Fibroblast of pulmonary artery (primary cell): ENCODE data around the gene ABCA2.

Experiments used
- DNase-seq: peaks from one replicate; pipeline ENCODE4 v3.0.0-alpha.2; 2010; ENCODE audit warnings: low read depth
- H3K4me3 ChIP-seq: replicated peaks from 2 replicates; pipeline ENCODE4 v1.5.1; 2011; ENCODE audit warnings: low read depth, mild to moderate bottlenecking, control low read depth, low read length, moderate library complexity
- CTCF ChIP-seq: IDR thresholded peaks from 2 replicates; pipeline ENCODE4 v1.5.1; 2011; ENCODE audit warnings: mild to moderate bottlenecking, control low read depth, low read length, inconsistent platforms; ENCODE audit errors: missing control alignments

ABCA2 gene

GRCh38 chr9:137062384-137062783, 34.3 kb upstream of the ABCA2 start:
- H3K4me3 ChIP-seq = no peak overlapping the region
- no peak for DNase-seq
- no peak for TF ChIP-seq CTCF

GRCh38 chr9:137058521-137059234, 30.6 kb upstream of the ABCA2 start:
- TF ChIP-seq CTCF = no peak
- H3K4me3 ChIP-seq = no peak overlapping the region
- no peak for DNase-seq

- H3K4me3 ChIP-seq = no peak overlapping the region
- no peak for DNase-seq
- no peak for TF ChIP-seq CTCF
These were observed 29.5 kb upstream of the ABCA2 start for GRCh38 chr9:137057545-137057944.

- DNase-seq = no peak
- TF ChIP-seq CTCF = no peak
- H3K4me3 ChIP-seq = no peak overlapping the region
These were observed 28.8 kb upstream of the ABCA2 start for GRCh38 chr9:137056739-137057415.

- no peak overlapping the region for H3K4me3 ChIP-seq
- peak; percentile 90 for DNase-seq
- no peak for TF ChIP-seq CTCF
These were observed 27.6 kb upstream of the ABCA2 start for GRCh38 chr9:137055385-137056364.

- no peak overlapping the region for H3K4me3 ChIP-seq
- TF ChIP-seq CTCF = no peak
- DNase-seq = no peak
These were observed 26.9 kb upstream of the ABCA2 start for GRCh38 chr9:137054932-137055384.
